ENCODE results near the gene BAZ1B. TPM values are rescaled to one million over a fixed set of nuclear protein-coding genes. Genes with fewer than 3 reads are reported as not detected.
A peak's percentile ranks its signal among the peaks of the same experiment; 100 is the strongest.
"Not testable (repeated sequence)": the region's sequence is repeated elsewhere in the genome, so short reads cannot be mapped to it uniquely, and the experiment has no call there.

BAZ1B gene
- total RNA-seq, 4 donors from 2014 or later = 27.9 to 36.7 (median 29.6) TPM

DNA sequence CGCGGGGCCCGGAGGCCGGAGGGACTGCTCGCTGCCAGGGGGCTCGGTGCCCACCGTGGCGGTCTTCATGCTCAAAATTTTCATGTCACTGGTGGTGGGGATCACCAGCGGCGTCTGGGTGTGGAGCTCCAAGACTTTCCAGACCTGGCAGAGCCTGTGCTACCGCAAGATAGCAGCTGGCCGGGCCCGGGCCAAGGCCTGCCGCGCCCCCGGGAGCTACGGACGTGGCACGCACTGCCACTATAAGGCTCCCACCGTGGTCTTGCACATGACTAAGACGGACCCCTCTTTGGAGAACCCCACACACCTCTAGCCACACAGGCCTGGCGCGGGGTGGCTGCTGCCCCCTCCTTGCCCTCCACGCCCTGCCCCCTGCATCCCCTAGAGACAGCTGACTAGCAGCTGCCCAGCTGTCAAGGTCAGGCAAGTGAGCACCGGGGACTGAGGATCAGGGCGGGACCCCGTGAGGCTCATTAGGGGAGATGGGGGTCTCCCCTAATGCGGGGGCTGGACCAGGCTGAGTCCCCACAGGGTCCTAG lies 86.6 kb downstream of the BAZ1B start:
- Histone ChIP-seq H3K27ac (no peak overlapping the region), H3K4me1 (peaks cover 22% of the 10 kb centered on the region), H3K4me3 (no peak overlapping the region), H3K9me3 (no peaks in the 10 kb centered on the region), H3K36me3 (peaks cover 8% of the 10 kb centered on the region), H3K27me3 (peaks cover 20% of the 10 kb centered on the region)
- TF ChIP-seq EP300 (IDR thresholded peaks at IDR 0.05) = no peak
- TF ChIP-seq POLR2AphosphoS5 (IDR thresholded peaks at IDR 0.05) = no peak
- no peak for TF ChIP-seq POLR2A (IDR thresholded peaks at IDR 0.05)
- 97% methylated on average over 10 of the region's 28 CpGs for WGBS
- DNase-seq (ENCODE audit: low spot score in 2 of 2) = no peak

DNA sequence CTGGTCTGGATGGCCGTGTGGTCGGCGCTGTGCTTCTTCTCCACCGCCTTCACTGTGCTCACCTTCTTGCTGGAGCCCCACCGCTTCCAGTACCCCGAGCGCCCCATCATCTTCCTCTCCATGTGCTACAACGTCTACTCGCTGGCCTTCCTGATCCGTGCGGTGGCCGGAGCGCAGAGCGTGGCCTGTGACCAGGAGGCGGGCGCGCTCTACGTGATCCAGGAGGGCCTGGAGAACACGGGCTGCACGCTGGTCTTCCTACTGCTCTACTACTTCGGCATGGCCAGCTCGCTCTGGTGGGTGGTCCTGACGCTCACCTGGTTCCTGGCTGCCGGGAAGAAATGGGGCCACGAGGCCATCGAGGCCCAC lies 87.4 kb downstream of the BAZ1B start:
- H3K27me3 ChIP-seq = peaks cover 20% of the 10 kb centered on the region
- 95% methylated on average over 22 of the region's 26 CpGs for WGBS
- H3K9me3 ChIP-seq = no peaks in the 10 kb centered on the region
- DNase-seq (ENCODE audit: low spot score in 2 of 2) = no peak
- H3K4me3 ChIP-seq = no peak overlapping the region
- H3K27ac ChIP-seq = no peak overlapping the region
- TF ChIP-seq EP300 (IDR thresholded peaks at IDR 0.05) (no peak), POLR2AphosphoS5 (IDR thresholded peaks at IDR 0.05) (no peak), POLR2A (IDR thresholded peaks at IDR 0.05) (no peak)
- TF ChIP-seq, protein P1, sequence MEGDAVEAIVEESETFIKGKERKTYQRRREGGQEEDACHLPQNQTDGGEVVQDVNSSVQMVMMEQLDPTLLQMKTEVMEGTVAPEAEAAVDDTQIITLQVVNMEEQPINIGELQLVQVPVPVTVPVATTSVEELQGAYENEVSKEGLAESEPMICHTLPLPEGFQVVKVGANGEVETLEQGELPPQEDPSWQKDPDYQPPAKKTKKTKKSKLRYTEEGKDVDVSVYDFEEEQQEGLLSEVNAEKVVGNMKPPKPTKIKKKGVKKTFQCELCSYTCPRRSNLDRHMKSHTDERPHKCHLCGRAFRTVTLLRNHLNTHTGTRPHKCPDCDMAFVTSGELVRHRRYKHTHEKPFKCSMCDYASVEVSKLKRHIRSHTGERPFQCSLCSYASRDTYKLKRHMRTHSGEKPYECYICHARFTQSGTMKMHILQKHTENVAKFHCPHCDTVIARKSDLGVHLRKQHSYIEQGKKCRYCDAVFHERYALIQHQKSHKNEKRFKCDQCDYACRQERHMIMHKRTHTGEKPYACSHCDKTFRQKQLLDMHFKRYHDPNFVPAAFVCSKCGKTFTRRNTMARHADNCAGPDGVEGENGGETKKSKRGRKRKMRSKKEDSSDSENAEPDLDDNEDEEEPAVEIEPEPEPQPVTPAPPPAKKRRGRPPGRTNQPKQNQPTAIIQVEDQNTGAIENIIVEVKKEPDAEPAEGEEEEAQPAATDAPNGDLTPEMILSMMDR (IDR thresholded peaks at IDR 0.05) = no peak
- H3K4me1 ChIP-seq = peaks cover 22% of the 10 kb centered on the region
- no peaks in the 10 kb centered on the region for H3K36me3 ChIP-seq

DNA sequence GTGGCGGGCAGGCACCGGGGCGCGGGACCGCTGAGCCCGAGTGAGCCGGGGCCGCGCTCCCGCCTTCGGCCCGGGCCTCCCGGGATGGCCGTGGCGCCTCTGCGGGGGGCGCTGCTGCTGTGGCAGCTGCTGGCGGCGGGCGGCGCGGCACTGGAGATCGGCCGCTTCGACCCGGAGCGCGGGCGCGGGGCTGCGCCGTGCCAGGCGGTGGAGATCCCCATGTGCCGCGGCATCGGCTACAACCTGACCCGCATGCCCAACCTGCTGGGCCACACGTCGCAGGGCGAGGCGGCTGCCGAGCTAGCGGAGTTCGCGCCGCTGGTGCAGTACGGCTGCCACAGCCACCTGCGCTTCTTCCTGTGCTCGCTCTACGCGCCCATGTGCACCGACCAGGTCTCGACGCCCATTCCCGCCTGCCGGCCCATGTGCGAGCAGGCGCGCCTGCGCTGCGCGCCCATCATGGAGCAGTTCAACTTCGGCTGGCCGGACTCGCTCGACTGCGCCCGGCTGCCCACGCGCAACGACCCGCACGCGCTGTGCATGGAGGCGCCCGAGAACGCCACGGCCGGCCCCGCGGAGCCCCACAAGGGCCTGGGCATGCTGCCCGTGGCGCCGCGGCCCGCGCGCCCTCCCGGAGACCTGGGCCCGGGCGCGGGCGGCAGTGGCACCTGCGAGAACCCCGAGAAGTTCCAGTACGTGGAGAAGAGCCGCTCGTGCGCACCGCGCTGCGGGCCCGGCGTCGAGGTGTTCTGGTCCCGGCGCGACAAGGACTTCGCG lies 88.0 kb downstream of the BAZ1B start:
- H3K9me3 ChIP-seq = no peaks in the 10 kb centered on the region
- H3K4me1 ChIP-seq = peaks cover 22% of the 10 kb centered on the region
- no peaks in the 10 kb centered on the region for H3K36me3 ChIP-seq
- no peak overlapping the region for H3K27ac ChIP-seq
- 52% methylated on average over 15 of the region's 110 CpGs for WGBS
- no peak for DNase-seq (ENCODE audit: low spot score in 2 of 2)
- TF ChIP-seq EP300 (IDR thresholded peaks at IDR 0.05) (no peak), POLR2A (IDR thresholded peaks at IDR 0.05) (no peak), POLR2AphosphoS5 (IDR thresholded peaks at IDR 0.05) (no peak)
- TF ChIP-seq, protein P1 (IDR thresholded peaks at IDR 0.05) = no peak
- peaks cover 21% of the 10 kb centered on the region for H3K27me3 ChIP-seq
- peak overlapping the region; percentile 54 for H3K4me3 ChIP-seq

- Histone ChIP-seq H3K36me3 (no peaks in the 10 kb centered on the region), H3K27ac (no peak overlapping the region), H3K9me3 (no peaks in the 10 kb centered on the region), H3K4me1 (peaks cover 15% of the 10 kb centered on the region), H3K4me3 (no peak overlapping the region), H3K27me3 (peaks cover 30% of the 10 kb centered on the region)
- 85% methylated on average over 10 of the region's 11 CpGs for WGBS
- TF ChIP-seq POLR2AphosphoS5 (IDR thresholded peaks at IDR 0.05) (no peak), POLR2A (IDR thresholded peaks at IDR 0.05) (no peak), EP300 (IDR thresholded peaks at IDR 0.05) (no peak)
- TF ChIP-seq, protein P1 (IDR thresholded peaks at IDR 0.05) = no peak
- no peak for DNase-seq (ENCODE audit: low spot score in 2 of 2)
Measured at GRCh38 chr7:73432676-73433075, 89.4 kb downstream of the BAZ1B start.

DNA sequence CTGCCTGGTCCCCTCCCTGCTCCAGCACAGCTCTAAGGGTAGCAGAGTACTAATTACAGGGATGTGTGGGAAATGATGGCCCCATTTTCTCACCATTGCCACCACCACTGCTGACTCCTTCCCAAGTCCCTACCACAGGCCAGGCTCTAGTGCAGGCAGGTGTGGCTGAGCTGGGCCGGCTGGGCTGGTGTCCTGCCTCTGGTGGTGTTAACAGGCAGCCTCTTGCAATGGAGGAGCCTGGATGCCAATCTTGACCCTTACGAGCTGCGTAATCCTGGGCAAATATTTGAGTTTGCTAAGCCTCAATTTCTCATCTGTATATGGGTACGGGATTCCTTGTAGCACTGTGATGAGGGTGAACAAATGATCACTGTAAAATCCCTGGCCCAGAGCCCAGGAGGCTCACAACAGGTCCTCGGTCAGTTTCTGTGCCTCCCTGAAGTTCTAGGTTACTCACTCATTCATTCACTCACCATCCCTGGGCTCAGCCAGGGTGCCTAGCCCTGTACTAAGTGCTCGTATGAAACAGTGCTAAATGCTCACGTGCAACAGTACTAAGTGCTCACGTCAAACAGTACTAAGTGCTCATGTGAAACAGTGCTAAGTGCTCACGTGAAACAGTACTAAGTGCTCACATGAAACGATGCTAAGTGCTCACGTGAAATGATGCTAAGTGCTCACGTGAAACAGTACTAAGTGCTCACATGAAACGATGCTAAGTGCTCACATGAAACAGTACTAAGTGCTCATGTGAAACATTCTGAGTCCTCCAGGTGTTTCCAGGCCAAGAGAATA lies 90.9 kb downstream of the BAZ1B start:
- no peak overlapping the region for H3K27ac ChIP-seq
- H3K36me3 ChIP-seq = no peaks in the 10 kb centered on the region
- H3K4me3 ChIP-seq = no peak overlapping the region
- TF ChIP-seq POLR2A (IDR thresholded peaks at IDR 0.05) = no peak
- WGBS = 92% methylated on average over 13 of the region's 13 CpGs
- peaks cover 30% of the 10 kb centered on the region for H3K27me3 ChIP-seq
- H3K9me3 ChIP-seq = no peaks in the 10 kb centered on the region
- peaks cover 15% of the 10 kb centered on the region for H3K4me1 ChIP-seq
- no peak for DNase-seq (ENCODE audit: low spot score in 2 of 2)

- WGBS = 76% methylated on average over 4 of the region's 4 CpGs
- not testable (repeated sequence) for H3K4me3 ChIP-seq
Measured at GRCh38 chr7:73430540-73430939, 91.6 kb downstream of the BAZ1B start.

More at GRCh38 chr7:73430540-73430939, 91.6 kb downstream of the BAZ1B start:
- not testable (repeated sequence) for H3K27ac ChIP-seq; H3K36me3 ChIP-seq; DNase-seq (ENCODE audit: low spot score in 2 of 2); H3K9me3 ChIP-seq
- Histone ChIP-seq H3K4me1 (peaks cover 15% of the 10 kb centered on the region), H3K27me3 (peaks cover 30% of the 10 kb centered on the region)
